Measurements from ENCODE around the gene PITRM1. TPM values are rescaled to one million over a fixed set of nuclear protein-coding genes. Genes with fewer than 3 reads are reported as not detected.

Gene PITRM1
- total RNA-seq, 1 donor from 2014 or later = 46.6 TPM

DNA sequence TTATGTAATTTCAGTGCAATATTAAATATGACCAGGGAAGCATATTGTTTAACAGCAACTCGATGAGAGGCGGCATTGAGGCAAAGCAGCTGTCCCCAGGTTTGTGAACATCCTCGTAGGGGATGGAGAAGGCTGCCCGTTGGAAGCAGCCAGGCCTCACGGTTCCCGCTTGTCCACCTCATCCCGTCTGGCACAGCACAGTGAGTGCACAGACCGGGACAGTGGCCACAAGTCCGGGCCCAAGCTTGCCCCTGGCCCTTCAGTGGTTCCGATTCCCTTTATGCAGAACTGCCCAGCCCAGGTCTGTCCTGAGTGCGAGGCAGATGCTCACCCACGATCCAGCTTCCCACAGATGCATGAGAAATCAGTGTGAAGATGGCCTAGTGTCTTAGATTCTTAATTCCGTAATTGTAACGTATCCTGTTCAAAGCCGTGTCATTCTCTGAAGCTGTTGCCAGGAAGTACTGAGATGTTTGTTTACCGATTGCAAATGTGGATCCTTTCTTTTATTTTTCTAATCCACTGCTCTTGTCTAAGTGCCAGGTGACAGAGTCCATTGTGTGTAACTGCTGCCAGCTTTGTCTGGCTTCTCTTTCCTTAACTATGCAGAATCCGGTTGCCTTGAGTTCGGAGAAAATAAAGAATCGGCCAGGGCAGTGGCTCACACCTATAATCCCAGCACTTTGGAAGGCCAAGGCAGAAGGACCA, 69.7 kb downstream of the PITRM1 start:
- DNase-seq (ENCODE audit: low read depth, low spot score) = no peak
- Mint-ChIP-seq H3K27ac (ENCODE audit: unreplicated experiment) (no peak overlapping the region), H3K4me1 (peaks cover 5% of the 10 kb centered on the region), H3K4me3 (no peak overlapping the region), H3K27me3 (ENCODE audit: low read depth) (no peaks in the 10 kb centered on the region), H3K9me3 (no peaks in the 10 kb centered on the region), H3K36me3 (ENCODE audit: low read depth) (peaks cover 10% of the 10 kb centered on the region)
- TF ChIP-seq, protein P1, sequence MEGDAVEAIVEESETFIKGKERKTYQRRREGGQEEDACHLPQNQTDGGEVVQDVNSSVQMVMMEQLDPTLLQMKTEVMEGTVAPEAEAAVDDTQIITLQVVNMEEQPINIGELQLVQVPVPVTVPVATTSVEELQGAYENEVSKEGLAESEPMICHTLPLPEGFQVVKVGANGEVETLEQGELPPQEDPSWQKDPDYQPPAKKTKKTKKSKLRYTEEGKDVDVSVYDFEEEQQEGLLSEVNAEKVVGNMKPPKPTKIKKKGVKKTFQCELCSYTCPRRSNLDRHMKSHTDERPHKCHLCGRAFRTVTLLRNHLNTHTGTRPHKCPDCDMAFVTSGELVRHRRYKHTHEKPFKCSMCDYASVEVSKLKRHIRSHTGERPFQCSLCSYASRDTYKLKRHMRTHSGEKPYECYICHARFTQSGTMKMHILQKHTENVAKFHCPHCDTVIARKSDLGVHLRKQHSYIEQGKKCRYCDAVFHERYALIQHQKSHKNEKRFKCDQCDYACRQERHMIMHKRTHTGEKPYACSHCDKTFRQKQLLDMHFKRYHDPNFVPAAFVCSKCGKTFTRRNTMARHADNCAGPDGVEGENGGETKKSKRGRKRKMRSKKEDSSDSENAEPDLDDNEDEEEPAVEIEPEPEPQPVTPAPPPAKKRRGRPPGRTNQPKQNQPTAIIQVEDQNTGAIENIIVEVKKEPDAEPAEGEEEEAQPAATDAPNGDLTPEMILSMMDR (conservative IDR thresholded peaks at IDR 0.05) = no peak

DNA sequence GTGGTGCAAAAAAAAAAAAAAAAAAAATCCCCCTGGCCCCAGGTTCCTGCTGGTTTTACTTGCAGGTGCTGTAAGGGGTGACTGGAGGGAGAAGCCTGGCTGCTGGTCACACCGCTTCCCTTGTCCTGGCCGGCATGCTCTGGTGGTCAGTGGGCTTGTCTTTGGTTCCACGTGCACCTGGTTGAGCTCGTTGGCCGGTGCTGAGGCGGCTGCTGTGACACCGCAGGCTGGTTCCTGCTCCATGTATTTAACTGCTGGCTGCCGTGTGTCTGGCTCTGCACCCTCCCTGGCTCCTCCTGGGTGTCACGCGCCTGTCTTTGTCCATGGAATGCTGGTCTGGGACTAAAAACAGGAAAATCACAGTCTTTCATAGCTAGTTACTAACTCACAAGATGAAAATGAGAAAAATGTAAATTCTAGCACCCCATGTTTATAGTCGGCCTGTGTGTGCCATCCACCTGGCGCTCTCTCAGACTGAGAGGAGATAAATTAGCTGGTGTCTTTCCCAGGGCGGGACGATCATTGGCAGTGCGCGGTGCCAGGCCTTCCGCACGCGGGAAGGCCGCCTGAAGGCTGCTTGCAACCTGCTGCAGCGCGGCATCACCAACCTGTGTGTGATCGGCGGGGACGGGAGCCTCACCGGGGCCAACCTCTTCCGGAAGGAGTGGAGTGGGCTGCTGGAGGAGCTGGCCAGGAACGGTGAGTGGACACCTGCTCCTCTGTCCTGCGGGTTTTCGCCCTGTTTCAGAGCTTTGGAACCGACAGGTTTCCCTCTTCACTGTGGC, 71.5 kb downstream of the PITRM1 start:
- no peak overlapping the region for H3K27ac Mint-ChIP-seq (ENCODE audit: unreplicated experiment)
- TF ChIP-seq, protein P1 (conservative IDR thresholded peaks at IDR 0.05) = no peak
- no peak for DNase-seq (ENCODE audit: low read depth, low spot score)
- H3K4me3 Mint-ChIP-seq = no peak overlapping the region
- peaks cover 10% of the 10 kb centered on the region for H3K36me3 Mint-ChIP-seq (ENCODE audit: low read depth)
- H3K9me3 Mint-ChIP-seq = no peaks in the 10 kb centered on the region
- H3K27me3 Mint-ChIP-seq (ENCODE audit: low read depth) = no peaks in the 10 kb centered on the region
- peaks cover 5% of the 10 kb centered on the region for H3K4me1 Mint-ChIP-seq

DNA sequence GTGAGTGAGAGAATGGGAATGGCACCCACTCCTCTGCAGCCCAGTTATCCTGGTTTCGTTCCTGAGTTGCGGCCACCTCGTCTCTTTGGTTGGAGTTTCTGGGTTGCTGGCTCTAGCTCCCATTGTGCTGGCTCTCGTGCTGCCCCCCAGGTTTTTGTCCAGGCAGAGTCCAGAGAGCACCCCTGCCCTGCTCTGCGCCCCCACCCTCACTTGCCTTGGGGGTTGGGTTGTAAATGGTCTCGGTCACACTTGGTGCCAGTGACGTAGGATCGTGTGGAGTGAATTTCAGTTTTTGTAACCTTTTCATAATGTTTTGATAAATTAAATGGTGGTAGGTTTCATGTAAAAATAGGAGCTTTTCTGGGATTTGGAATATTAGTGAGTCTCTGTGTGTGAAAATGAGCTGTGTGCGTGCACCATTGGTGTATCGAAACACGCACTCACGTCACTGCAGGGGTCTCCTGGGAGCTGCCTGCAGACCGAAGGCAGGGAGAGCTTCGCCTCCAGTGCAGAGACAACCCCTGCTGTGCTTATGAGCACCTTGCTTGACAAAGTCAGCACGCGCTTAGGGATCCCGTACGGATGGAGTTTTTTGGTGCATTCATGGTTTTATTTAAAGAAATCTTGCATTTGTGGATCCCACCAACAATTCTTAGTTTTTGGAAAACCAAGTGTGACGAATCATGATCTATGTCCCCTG, 72.3 kb downstream of the PITRM1 start:
- H3K27me3 Mint-ChIP-seq (ENCODE audit: low read depth) = no peaks in the 10 kb centered on the region
- no peak for DNase-seq (ENCODE audit: low read depth, low spot score)
- TF ChIP-seq, protein P1 (conservative IDR thresholded peaks at IDR 0.05) = no peak
- H3K4me1 Mint-ChIP-seq = peaks cover 11% of the 10 kb centered on the region
- no peak overlapping the region for H3K27ac Mint-ChIP-seq (ENCODE audit: unreplicated experiment)
- H3K4me3 Mint-ChIP-seq = no peak overlapping the region
- H3K36me3 Mint-ChIP-seq (ENCODE audit: low read depth) = peaks cover 10% of the 10 kb centered on the region
- no peaks in the 10 kb centered on the region for H3K9me3 Mint-ChIP-seq

DNA sequence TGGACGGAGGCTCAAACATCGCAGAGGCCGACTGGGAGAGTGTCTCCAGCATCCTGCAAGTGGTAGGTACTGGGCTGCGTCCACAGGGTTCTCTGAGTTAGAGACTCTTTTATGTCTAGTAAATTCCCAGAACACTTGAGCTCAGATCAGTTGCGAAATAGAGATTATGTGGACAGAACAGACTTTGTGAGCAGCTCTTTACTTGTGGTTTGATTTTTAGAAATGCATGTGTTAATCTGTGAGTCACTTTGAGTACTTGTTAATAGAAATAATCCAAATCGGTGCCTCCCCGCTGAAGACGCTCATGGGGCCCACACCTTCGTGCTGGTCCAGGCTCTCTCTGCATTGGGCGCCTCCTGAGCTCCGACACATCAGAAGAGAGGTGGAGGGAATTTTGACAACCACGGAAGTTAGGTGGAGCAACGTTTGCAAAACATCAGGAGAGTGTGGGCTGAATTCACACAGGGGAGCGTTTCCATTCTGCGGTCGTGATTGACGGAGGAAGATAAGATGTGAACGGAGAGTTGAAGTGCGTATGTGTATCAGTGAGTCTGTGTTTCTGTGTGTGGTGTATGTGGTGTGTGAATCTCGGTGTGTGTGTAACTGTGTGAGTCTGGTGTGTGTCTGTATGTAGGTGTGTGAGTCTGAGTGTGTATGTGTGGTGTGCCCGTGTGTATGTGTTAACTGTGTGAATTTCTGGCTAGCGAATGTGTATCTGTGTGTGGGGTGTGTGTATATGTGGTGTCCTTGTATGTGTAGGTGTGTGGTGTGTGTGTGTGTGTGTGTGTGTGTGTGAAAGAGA, 73.1 kb downstream of the PITRM1 start:
- Mint-ChIP-seq H3K27ac (ENCODE audit: unreplicated experiment) (no peak overlapping the region), H3K9me3 (no peaks in the 10 kb centered on the region), H3K4me3 (no peak overlapping the region), H3K27me3 (ENCODE audit: low read depth) (no peaks in the 10 kb centered on the region), H3K36me3 (ENCODE audit: low read depth) (peaks cover 14% of the 10 kb centered on the region), H3K4me1 (peaks cover 11% of the 10 kb centered on the region)
- no peak for DNase-seq (ENCODE audit: low read depth, low spot score)
- TF ChIP-seq, protein P1 (conservative IDR thresholded peaks at IDR 0.05) = no peak

DNA sequence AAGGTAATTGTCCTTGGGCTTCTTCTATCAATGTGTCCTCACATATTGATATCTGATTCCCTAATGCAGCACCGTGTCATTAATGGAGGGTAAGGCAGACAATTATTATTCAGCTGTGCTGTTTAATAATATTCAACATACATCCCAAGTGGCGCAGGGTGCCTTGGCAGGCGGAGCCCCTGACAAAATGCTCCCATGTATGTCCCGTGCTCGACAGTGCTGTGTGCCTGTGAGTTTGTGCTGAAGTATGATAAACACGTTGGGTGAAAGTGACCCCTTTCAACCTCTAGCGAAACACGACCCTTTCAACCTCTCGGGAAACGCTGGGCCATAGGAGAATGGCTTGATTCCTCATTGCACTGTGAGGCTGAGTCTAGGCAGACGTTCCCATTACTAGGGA, 73.9 kb downstream of the PITRM1 start:
- Mint-ChIP-seq H3K36me3 (ENCODE audit: low read depth) (peaks cover 14% of the 10 kb centered on the region), H3K27ac (ENCODE audit: unreplicated experiment) (no peak overlapping the region), H3K27me3 (ENCODE audit: low read depth) (no peaks in the 10 kb centered on the region), H3K4me1 (peaks cover 11% of the 10 kb centered on the region), H3K4me3 (no peak overlapping the region), H3K9me3 (no peaks in the 10 kb centered on the region)
- TF ChIP-seq, protein P1 (conservative IDR thresholded peaks at IDR 0.05) = no peak
- DNase-seq (ENCODE audit: low read depth, low spot score) = no peak
